HG03457 (cell line): ENCODE results near the gene PCDH8.
"Not testable (repeated sequence)": the region's sequence is repeated elsewhere in the genome, so short reads cannot be mapped to it uniquely, and the experiment has no call there.

Source experiments
- ATAC-seq: cut with Tn5 transposase; IDR thresholded peaks from one replicate; pipeline ENCODE4 v1.9.1; 2021; ENCODE audit warnings: moderate number of reproducible peaks; ENCODE audit not compliant: unreplicated experiment

Gene PCDH8

DNA sequence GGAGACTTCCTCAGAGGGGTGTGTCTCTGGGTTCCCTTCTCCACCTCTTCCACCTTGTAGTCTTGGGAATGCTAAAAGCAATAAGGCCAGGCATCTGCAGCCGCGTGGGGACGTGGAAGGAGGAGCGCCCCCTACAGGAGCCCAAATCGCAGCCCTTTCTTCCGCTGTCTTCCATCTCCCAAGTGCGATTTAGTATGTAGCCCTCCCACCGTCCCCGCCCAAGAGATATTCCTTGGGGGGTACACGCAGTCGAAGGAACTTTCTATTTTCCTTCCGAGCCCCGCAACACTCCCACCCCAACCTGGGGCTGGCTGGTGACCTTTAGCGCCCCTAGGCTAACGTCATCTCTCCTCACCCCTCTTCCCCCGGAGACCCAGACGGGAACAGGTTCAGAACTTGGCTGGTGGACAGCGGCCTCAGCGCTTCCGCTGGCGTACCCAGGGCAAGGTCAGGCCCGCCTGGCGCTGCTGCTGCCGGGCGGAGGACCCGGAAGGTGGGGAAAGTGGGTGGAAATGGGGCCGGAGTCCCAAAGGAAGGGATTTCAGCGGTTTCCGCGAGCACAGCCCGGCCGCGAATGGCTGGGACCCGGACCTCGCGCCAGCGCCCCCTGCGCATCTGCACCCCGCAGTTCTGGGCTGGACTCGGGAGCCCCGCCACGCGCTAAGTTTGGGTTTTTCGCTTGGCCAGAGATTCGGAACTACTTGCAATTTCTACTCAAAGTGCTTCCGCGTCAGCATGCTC is 2.1 kb upstream of the PCDH8 start:
- ATAC-seq, result no peak

DNA sequence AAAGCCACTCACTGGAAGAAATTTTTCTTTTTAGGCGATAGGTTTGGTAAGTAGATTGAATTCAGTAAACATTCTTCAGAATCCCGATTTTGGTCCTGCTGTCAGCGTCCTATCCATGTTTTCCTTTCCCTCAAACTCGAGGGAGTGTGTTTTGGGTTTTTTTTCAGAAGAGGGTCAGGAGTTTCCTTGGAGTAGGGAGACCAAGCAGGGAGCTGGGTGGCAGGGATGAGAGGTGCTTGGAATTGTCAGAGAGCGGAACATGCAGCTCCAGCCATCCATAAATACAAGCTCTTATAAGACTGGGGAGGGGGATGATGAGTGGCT is 1.6 kb upstream of the PCDH8 start:
- ATAC-seq, result no peak

DNA sequence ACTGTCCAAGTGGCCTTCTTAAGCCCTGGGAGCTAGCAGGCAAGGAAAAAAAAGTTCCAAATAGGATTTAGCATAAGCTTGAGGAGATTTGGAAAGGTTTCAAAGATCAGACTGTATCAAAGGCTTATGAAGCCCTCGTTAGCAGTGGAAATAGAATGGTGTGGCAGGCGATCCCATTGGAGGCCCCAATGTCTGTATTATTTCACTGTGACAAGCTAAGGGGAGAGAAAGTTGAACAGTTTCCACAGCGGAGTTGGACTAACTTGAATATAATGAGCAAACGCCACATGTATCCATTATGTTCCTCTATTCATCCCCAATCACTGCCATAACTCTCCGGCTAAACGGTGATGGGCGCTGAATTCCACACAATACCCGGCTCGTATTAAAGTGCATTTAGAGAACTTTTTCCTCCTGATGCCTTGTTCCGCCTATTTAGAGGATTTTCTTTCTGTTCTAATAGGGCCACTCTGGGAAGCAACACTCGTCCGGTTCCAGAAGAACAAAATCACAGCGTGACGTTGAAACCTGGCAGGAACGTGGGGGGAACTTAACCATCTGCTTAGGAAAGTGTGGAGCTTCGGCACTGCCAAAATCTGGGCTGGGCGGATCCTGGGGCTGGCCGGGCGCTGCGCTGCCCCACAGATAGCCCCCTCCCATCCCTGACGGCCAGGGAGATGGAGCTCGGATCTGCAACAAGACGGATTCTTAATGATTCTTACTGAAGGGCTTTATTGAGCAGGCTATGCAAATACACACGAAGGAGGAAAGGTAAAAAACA is 1.0 kb upstream of the PCDH8 start:
- ATAC-seq, result no peak

DNA sequence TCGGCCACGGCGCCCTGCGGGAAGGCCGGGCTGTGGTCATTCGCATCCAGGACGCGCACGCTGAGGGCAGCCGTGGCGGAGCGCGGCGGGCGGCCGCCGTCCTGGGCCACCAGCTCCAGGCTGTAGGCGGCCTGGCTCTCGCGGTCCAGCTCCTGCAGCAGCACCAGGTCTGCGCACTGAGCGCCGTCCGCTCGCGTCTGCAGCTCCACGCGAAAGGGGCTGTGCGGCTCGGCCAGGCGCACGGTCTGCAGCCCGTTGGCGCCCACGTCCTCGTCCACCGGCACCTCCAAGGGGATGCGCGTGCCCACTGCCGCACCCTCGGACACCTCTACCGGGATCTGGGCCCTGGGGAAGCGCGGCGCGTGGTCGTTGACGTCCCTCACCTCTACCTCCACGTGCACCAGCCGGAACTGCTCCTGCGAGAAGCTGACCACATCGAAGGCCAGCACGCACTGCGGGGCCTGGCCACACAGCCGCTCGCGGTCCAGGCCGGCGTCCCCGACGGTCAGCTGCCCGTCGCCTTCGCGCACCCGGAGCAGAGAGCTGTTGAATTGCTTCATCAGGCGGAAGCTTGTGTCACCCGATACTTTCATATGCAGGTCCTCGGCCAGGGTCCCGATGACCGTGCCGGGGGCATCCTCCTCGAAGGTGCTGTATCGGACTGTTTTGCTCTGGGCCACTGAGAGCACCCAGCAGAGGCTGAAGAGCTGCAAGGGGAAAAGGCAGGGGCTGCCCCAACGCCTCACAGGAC is 583 bp downstream of the PCDH8 start:
- no peak for ATAC-seq

DNA sequence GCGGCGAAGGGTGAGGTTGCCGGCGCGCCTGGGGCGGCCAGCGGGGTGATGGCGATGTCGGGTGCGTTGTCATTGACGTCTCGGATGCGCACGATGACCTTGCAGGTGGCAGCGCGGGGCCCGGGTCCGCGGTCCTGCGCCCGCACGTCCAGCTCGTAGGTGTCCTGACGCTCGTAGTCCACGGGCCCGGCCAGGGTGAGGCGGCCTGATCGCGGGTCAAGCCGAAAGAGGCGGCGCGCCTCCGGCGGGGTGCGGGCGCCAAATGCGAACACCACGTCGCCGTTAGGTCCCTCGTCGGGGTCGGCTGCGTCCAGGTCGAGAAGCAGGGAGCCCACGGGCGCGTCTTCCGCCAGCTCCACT is 1.1 kb downstream of the PCDH8 start:
- ATAC-seq, result no peak

GRCh38 chr13:52846567-52847321 is 1.7 kb downstream of the PCDH8 start:
- ATAC-seq, result no peak

GRCh38 chr13:52845766-52846566 is 2.5 kb downstream of the PCDH8 start:
- ATAC-seq, result no peak

DNA sequence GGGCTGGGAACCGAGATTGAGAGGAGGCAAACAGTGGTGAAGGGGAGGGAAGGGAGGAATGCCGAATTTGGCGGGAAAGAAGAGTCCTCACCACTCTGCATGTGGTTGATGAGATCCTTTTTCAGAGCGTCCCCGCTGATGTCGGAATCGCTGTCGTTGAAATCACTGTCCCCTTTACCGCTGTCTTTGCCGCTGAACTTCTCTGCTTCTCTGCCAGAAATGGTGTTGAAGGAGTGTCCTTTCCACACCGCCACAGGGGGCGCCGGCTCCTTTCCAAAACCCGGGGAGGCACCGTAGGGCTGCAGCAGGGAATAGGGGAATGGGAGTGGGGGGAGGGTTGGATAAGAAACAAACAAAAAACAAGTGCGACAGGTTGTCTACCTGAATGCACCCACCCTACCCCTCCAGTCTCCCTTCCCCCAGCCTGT is 3.1 kb downstream of the PCDH8 start:
- ATAC-seq, result no peak

- ATAC-seq, result no peak
Measured at GRCh38 chr13:52844836-52845235, 3.6 kb downstream of the PCDH8 start.

DNA sequence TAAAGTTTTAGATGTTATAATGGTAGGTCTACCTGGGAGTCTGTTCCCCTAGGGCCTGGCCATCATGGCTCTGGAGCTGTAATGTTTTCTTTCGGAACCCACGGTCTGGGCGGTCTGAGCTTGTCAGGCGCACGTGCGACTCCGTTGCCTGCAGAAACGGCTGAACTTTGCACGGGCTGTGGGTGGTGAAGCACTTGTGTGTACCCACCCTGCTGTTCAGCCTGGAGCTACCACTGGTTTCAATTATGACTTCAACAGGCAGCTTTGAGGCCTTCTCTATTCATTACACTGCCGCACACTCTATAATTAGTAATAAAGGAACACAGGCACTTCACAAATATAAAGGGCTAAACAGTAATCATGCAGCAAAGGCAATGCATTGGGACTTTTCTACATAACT is 6.0 kb downstream of the PCDH8 start:
- no peak for ATAC-seq

GRCh38 chr13:52840066-52840465 is 8.4 kb downstream of the PCDH8 start:
- no peak for ATAC-seq

- ATAC-seq, result no peak
Measured at GRCh38 chr13:52838433-52839107, 9.9 kb downstream of the PCDH8 start.

- ATAC-seq, result no peak
Measured at GRCh38 chr13:52837850-52838249, 10.6 kb downstream of the PCDH8 start.

GRCh38 chr13:52835071-52835839 is 13.2 kb downstream of the PCDH8 start:
- no peak for ATAC-seq

DNA sequence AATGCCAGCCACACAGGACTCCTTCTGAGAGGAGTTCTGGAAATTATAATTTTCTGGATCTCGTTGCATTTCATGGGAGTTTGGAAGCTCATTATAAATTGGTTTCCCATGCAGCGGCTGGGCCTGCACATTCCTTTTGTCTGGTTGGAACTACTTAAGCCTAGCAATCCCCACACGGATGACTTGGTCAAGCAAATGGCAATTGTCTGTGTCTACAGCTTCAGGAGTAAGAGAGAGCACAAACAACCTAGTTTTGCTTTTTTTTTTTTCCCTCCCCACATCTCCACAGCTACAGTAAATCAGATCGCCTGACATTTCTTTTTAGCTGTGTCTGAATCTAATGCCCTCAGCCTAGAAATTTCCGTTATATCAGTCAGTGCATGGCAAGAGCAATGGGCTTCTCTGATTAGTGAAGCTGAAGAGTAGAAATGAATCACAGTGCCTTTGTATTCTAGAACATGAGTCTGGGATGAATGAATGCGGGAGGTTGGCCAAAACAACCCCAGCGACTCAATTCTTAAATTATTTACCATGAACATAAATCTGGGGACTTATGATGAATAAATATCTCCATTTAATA is 15.1 kb downstream of the PCDH8 start:
- no peak for ATAC-seq

- no peak for ATAC-seq
Measured at GRCh38 chr13:52832313-52832712, 16.1 kb downstream of the PCDH8 start.

DNA sequence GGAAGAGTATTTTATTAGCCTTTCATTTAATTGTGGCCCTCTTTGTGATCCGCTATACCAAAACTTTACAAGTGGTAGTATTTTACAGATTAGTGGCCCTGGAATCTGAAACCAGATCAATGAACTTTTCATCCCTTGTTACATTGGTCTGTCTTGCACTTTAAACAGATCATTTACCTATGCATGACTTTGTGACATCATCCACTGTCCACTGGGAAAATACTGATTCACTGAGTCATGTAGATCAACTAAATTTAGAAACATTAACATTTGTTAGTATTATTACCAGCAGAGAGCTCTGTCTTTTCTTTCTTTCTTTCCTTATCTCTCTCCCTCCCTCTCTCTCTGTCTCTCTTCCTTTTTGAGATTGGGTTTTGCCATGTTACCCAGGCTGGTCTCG is 17.5 kb downstream of the PCDH8 start:
- ATAC-seq, result no peak

- ATAC-seq, result no peak
Measured at GRCh38 chr13:52827839-52828238, 20.6 kb downstream of the PCDH8 start.

GRCh38 chr13:52817886-52818285 is 30.6 kb downstream of the PCDH8 start:
- ATAC-seq, result not testable (repeated sequence)
